NCI-H2081 treated with DMSO at 0.1 percent for 48 hours (cell line): ENCODE results near the gene MS4A10.

Experiments
- DNase-seq: peaks from one replicate; lab custom pipeline; 2025; lab: John Stamatoyannopoulos, UW

Gene MS4A10

GRCh38 chr11:60825118-60825517 lies 40.0 kb downstream of the MS4A10 start:
- DNase-seq: no peak

DNA sequence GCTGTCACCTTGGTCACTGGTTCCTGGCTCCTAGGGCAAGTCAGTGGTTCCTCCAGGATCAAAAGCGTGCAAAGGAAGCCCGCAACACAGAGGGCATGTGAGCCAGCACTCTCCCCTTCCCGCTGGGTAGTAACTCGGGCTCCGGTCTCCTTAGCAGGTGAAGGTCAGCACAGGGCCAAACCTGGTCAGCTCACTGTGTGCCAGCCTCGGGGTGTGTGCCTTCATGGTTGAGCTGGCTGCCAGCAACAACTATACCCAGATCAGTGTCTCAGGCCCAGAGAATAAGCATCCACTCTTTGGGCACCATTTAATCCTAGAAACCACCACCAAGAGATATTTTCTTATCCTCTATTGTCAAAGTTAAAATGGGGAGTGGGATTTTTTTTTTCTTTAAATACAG lies 40.7 kb downstream of the MS4A10 start:
- no peak for DNase-seq

- no peak for DNase-seq
Measured at GRCh38 chr11:60830478-60831142, 45.5 kb downstream of the MS4A10 start.

DNA sequence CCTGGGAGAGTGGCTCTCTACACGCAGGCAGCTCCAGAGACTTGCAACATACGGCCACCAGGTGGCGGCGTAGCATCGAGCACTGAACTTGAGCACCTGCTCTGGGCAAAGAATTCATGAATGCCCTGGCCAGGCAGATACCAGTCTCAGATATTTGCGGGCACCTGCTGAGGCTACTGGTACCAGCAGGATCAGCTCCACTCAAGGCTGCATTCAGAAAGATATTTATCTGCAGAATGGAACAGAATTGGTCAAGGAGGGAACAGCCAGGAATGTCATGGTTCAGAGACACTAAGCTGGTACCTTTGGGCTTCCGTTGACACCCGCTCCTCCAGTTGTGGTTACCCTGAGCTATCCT lies 46.0 kb downstream of the MS4A10 start:
- no peak for DNase-seq

DNA sequence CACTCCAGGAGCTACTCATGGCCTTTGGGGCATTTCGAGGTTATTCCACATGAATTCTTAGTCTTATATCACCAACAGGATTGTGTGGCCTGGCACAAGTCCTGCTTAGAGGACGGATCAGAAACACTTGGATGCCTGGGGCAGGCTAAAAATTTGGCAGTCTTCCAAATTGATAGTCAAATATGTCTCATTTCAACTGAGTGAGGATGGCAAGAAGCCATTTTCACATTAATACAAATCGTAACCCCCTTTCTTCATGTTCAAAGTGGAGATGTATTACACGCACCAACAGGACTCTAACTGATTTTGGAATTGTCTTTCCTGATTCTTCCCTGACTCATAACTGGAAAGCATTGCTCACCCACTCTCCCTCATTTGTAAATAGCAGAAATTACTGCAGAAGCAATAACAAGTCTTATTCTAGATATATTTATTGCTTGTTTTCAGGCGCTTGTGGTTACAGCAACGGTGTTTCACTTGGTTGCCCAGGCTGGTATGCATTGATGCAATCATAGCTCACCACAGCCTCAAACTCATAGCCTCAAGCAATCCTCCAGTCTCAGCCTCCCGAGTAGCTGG lies 46.5 kb downstream of the MS4A10 start:
- DNase-seq: no peak

DNA sequence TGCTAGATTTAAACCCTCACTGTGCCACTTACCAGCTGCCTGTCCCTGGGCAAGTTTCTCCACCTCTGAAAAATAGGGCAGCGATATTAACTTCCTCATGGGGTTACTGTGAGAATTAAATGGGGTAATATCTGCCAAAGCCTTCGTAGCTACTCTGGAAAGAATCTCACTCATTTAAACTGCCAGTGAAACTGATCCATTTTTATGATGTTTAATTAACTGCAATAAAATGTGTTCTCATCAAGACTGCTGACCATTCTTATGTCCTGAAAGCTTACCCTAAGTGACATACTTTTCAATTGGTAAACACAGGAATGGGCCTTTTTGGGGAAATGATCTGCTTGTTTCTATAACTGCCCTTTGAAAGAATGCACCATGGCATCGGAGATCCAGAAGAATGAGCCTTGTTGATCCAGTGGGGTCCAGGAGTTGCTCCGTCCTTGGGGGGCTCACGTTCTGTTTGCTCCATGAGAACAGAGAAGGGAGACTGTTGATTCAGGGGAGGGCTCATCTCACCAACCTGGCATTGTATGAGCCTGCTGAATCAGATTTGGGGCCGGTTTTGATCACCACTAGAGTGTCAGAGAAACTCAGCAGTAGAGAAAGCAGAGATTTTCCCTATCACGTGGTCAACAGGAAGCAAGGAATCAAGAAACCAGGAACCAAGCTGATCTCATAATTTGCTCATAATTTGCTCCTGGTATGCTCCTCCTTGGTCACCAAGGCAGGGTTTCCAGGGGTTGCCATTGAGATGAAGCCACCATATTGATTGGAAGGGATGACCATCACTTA lies 49.8 kb downstream of the MS4A10 start:
- DNase-seq: no peak

- DNase-seq: no peak
Measured at GRCh38 chr11:60835534-60835846, 50.4 kb downstream of the MS4A10 start.

DNA sequence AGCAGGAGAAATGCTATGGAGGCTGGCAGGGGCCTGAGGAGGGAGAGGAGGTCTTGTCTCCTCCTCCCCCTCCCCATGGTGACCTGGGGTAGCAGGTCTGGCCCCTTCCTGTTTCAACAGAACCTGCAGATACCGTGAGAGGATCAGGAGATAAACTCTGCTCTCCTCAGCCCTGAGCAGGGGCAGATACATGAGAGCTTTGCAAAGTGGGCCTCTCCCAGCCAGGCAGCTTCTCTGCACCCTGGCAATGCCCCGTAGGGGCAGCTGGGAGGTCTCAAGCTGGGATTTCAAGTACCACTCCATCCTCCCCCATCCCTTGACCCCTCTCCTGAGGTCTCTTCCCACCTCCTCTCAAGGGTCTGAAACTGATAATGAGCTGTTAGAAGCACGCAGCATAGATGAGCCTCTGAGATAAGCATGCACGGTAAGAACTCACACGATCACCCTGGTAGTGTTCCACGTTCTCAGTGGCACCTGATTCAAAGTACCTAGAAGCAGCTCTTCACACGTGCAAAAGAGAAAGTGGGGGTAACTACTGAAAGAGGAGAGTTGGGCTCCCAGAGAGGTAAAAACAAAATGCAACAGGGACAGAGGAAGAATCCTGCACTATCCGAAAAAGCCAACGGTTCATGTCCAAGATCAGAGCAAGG lies 51.9 kb downstream of the MS4A10 start:
- no peak for DNase-seq

DNA sequence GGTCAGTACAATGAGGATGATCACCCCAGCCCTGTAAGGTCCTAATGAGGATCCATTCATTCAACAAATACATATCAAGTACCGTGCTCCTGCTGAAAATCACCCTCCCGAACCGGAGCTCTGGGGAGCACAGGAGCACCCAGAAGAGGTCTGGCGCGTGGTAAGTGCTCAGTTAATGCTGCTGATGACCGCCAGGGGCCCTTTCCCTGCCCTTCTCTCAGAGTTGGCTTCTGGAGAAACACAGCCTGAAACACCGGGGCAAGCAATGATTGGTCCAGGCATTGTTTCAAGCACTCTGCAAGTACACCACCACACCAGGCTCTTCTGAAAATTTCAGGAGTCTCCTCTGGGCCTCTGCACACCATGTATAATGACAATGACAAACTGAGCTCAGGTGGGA lies 53.0 kb downstream of the MS4A10 start:
- DNase-seq: no peak

DNA sequence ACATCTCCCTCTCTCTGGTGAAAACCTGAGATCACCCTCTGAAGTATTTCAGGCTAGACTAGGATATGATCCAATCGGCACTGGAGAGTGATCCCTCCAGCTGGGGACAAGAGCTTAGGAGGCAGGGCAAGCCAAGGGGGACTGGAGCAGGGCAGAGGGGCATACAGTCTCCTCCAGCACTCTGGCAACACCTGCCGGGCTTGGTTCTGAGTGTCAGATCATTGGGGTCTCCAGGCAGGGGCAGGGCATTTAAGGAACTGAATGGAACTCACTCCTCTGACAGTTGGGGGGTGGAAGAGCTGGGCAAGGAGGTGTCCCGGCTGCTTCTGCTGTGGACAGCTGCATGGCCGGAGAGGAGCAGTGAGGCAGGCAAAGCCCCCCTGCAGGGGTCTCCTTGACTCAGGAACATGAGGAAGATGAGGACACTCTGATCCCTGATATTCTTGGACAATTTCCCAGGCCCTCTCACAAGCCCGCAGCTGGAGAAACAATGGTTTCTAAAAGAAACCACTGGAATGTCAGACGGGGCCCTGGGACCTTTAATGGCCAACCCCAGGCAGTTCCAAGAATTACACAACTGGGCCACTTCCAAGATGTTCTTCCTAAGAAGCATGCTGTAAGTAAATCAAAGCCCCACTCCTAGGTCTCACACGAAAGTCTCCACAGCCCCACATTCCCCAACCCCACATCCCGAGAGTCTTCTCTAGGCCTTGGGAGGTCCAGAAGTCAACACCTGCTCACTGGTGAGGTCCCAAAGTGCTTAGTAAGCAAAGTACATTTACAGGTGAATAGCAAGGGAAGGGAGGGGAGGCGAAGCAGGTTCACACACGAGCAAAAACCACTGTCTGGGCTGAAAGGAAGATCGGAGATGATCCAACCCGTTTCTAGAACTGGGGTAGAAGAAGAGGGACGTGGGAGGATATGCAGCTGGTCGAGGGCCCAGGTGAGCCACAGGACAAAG lies 55.6 kb downstream of the MS4A10 start:
- no peak for DNase-seq

GRCh38 chr11:60841797-60842667 lies 56.9 kb downstream of the MS4A10 start, which contains the start of gene CCDC86:
TSS of gene CCDC86 (plus strand) at chr11:60842113. CDS start at chr11:60842125, 12 bp downstream.
- DNase-seq: peak; percentile 67

DNA sequence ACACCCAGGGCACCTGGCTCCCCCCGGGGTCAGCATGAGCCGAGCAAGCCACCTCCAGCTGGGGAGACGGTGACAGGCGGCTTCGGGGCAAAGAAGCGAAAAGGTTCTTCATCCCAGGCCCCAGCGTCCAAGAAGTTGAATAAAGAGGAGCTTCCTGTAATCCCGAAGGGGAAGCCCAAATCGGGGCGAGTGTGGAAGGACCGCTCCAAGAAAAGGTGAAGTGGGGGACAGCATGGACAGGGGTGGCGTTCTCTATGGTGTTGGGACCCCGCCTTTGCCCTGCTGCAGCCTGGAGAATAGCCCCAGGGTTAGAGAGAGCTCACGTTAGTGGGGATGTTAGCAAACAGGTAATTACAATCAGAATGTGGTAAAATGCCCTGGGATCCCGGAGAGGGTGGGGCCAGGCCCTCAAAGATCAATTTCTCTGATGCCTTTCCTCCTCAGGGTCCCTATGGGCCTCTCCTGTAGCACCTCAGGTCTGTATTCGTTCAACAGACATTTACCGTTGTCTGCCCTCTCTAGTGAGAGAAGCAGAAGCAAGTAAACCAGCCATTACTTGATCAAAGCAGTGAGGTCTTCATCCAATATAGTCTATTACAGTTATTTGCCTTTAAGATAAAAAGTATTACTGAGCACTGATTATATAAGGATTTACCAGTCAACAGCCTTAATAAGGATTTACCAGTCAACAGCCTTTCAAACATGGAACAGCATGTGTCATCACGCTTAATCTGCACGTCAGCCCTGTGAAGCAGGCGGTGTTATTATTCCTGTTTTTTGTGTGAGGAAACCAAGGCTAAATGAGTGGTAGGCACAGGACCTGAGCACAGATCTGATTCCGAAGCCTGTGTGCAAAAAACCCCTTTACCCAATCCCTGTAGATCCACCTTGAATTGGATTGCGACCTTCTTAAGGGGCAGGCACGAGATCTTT lies 57.8 kb downstream of the MS4A10 start:
- DNase-seq: no peak

DNA sequence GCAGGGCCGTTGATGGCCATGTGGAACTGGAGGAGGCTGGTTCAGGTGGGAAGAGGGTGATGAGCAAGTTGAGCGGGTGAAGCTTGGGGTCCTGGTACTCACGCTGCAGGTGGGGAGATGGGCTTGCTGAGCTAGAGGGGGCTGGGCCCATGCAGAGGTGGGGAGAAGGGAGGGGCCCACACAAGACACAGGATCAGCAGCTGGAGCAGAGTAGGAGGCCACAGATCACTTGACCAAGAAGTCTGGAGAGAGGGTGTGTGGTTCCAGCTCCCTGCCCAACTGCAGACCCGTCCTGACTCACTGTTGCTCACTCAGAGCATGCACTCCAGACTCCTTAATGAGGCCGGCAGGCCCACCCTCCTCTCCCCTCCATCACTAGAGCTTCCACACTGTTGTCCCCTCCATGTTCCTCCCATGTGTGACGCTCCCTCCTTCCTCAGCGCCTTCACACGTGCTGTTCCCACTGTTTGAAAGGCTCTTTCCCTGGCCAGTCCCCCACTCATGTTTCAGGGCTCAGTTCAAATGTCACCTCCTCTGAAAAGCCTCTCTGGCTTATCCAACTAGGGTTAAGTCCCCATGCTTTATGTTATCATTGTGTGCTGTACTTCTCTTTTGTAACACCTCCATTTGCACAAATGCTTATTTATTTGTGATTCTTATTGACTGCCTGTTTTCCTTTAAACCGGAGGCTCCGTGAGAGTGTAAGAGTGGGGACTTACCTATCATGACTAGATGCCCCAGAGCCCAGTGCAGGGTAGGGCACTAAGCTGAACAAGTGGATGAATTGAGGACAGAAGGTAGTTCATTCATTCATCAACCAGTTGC lies 59.1 kb downstream of the MS4A10 start:
- no peak for DNase-seq

GRCh38 chr11:60844870-60845221 lies 59.7 kb downstream of the MS4A10 start:
- DNase-seq: no peak

GRCh38 chr11:60845338-60845737 lies 60.2 kb downstream of the MS4A10 start:
- DNase-seq: no peak

- no peak for DNase-seq
Measured at GRCh38 chr11:60847281-60847680, 62.1 kb downstream of the MS4A10 start.

DNA sequence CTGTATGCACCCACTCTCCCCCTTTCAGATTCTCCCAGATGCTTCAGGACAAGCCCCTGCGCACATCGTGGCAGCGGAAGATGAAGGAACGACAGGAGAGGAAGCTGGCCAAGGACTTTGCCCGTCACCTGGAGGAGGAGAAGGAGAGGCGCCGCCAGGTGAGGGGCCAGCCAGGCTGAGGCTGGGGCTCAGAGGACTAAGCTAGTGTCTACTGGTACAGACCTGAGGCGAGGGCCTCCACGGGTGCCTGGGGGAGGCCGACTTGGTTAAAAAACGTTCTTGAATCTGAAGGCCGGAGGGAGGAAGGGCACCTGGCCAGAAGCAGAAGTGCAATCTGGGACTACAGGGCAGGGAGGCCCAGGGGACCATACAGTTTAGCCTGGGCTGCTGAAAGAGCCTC lies 62.8 kb downstream of the MS4A10 start:
- DNase-seq: no peak

GRCh38 chr11:60848714-60849151 lies 63.6 kb downstream of the MS4A10 start:
- DNase-seq: no peak
